ENCODE data around the gene TMEM92. TPM values are rescaled to one million over a fixed set of nuclear protein-coding genes. Genes with fewer than 3 reads are reported as not detected.
"Not testable (repeated sequence)": the region's sequence is repeated elsewhere in the genome, so short reads cannot be mapped to it uniquely, and the experiment has no call there.

The TMEM92 gene
- total RNA-seq, 1 donor from 2014 or later: 1.6 TPM

GRCh38 chr17:50265690-50266315, 8.5 kb upstream of the TMEM92 start:
- intact Hi-C loops (cut with micrococcal nuclease): no loop called here
- Mint-ChIP-seq H3K4me1 (ENCODE audit: low read depth) (peaks cover 6% of the 10 kb centered on the region), H3K9me3 (no peaks in the 10 kb centered on the region), H3K4me3 (ENCODE audit: low read depth) (no peak overlapping the region), H3K27me3 (ENCODE audit: low read depth) (peaks cover 5% of the 10 kb centered on the region), H3K36me3 (ENCODE audit: low read depth) (no peaks in the 10 kb centered on the region), H3K27ac (no peak overlapping the region)
- no peak for DNase-seq (ENCODE audit: low spot score)

- Mint-ChIP-seq H3K27me3 (ENCODE audit: low read depth) (peaks cover 5% of the 10 kb centered on the region), H3K36me3 (ENCODE audit: low read depth) (no peaks in the 10 kb centered on the region), H3K27ac (no peak overlapping the region), H3K4me3 (ENCODE audit: low read depth) (no peak overlapping the region), H3K9me3 (no peaks in the 10 kb centered on the region), H3K4me1 (ENCODE audit: low read depth) (peaks cover 6% of the 10 kb centered on the region)
- no peak for DNase-seq (ENCODE audit: low spot score)
- intact Hi-C loops (cut with micrococcal nuclease): no loop called here
Measured at GRCh38 chr17:50266384-50267073, 7.7 kb upstream of the TMEM92 start.

- intact Hi-C loops (cut with micrococcal nuclease): no loop called here
- DNase-seq (ENCODE audit: low spot score): no peak
- Mint-ChIP-seq H3K27me3 (ENCODE audit: low read depth) (peaks cover 4% of the 10 kb centered on the region), H3K9me3 (no peaks in the 10 kb centered on the region), H3K27ac (no peak overlapping the region), H3K4me3 (ENCODE audit: low read depth) (no peak overlapping the region), H3K36me3 (ENCODE audit: low read depth) (no peaks in the 10 kb centered on the region), H3K4me1 (ENCODE audit: low read depth) (peaks cover 8% of the 10 kb centered on the region)
Measured at GRCh38 chr17:50267074-50267841, 7.0 kb upstream of the TMEM92 start.

- intact Hi-C loops (cut with micrococcal nuclease): no loop called here
- Mint-ChIP-seq H3K27ac (no peak overlapping the region), H3K27me3 (ENCODE audit: low read depth) (peaks cover 2% of the 10 kb centered on the region), H3K36me3 (ENCODE audit: low read depth) (no peaks in the 10 kb centered on the region), H3K4me1 (ENCODE audit: low read depth) (peaks cover 14% of the 10 kb centered on the region), H3K4me3 (ENCODE audit: low read depth) (no peak overlapping the region), H3K9me3 (no peaks in the 10 kb centered on the region)
- no peak for DNase-seq (ENCODE audit: low spot score)
Measured at GRCh38 chr17:50268026-50268425, 6.2 kb upstream of the TMEM92 start.

GRCh38 chr17:50268743-50269275, 5.5 kb upstream of the TMEM92 start:
- Mint-ChIP-seq H3K4me3 (ENCODE audit: low read depth) (no peak overlapping the region), H3K4me1 (ENCODE audit: low read depth) (peaks cover 14% of the 10 kb centered on the region), H3K27me3 (ENCODE audit: low read depth) (peaks cover 2% of the 10 kb centered on the region), H3K9me3 (no peaks in the 10 kb centered on the region), H3K27ac (no peak overlapping the region), H3K36me3 (ENCODE audit: low read depth) (no peaks in the 10 kb centered on the region)
- intact Hi-C loops (cut with micrococcal nuclease): no loop called here
- no peak for DNase-seq (ENCODE audit: low spot score)

- H3K27ac Mint-ChIP-seq: no peak overlapping the region
- intact Hi-C loops (cut with micrococcal nuclease): loop anchor here (1.0 kb wide), 1 partner anchor 69 kb away; no protein-coding TSS in a partner anchor
- H3K4me3 Mint-ChIP-seq (ENCODE audit: low read depth): no peak overlapping the region
- H3K4me1 Mint-ChIP-seq (ENCODE audit: low read depth): peaks cover 19% of the 10 kb centered on the region
- no peaks in the 10 kb centered on the region for H3K36me3 Mint-ChIP-seq (ENCODE audit: low read depth)
- no peaks in the 10 kb centered on the region for H3K9me3 Mint-ChIP-seq
- H3K27me3 Mint-ChIP-seq (ENCODE audit: low read depth): peaks cover 2% of the 10 kb centered on the region
- peak; percentile 58 for DNase-seq (ENCODE audit: low spot score)
Measured at GRCh38 chr17:50269477-50270434, 4.5 kb upstream of the TMEM92 start.

- no peak overlapping the region for H3K4me3 Mint-ChIP-seq (ENCODE audit: low read depth)
- no peak for DNase-seq (ENCODE audit: low spot score)
- H3K9me3 Mint-ChIP-seq: no peaks in the 10 kb centered on the region
- no peak overlapping the region for H3K27ac Mint-ChIP-seq
- intact Hi-C loops (cut with micrococcal nuclease): loop anchor here (1.0 kb wide), 1 partner anchor 70 kb away; no protein-coding TSS in a partner anchor
- no peaks in the 10 kb centered on the region for H3K36me3 Mint-ChIP-seq (ENCODE audit: low read depth)
- peaks cover 23% of the 10 kb centered on the region for H3K4me1 Mint-ChIP-seq (ENCODE audit: low read depth)
- peaks cover 2% of the 10 kb centered on the region for H3K27me3 Mint-ChIP-seq (ENCODE audit: low read depth)
Measured at GRCh38 chr17:50270435-50271362, 3.6 kb upstream of the TMEM92 start.

GRCh38 chr17:50271363-50271750, 2.9 kb upstream of the TMEM92 start:
- H3K27me3 Mint-ChIP-seq (ENCODE audit: low read depth); H3K4me3 Mint-ChIP-seq (ENCODE audit: low read depth); H3K27ac Mint-ChIP-seq; DNase-seq (ENCODE audit: low spot score); intact Hi-C loops (cut with micrococcal nuclease); H3K9me3 Mint-ChIP-seq; H3K36me3 Mint-ChIP-seq (ENCODE audit: low read depth): not testable (repeated sequence)
- H3K4me1 Mint-ChIP-seq (ENCODE audit: low read depth): peaks cover 23% of the 10 kb centered on the region

GRCh38 chr17:50272246-50272645, 2.0 kb upstream of the TMEM92 start:
- H3K27me3 Mint-ChIP-seq (ENCODE audit: low read depth): no peaks in the 10 kb centered on the region
- H3K27ac Mint-ChIP-seq: peak overlapping the region; percentile 71
- no peaks in the 10 kb centered on the region for H3K9me3 Mint-ChIP-seq
- no peaks in the 10 kb centered on the region for H3K36me3 Mint-ChIP-seq (ENCODE audit: low read depth)
- H3K4me1 Mint-ChIP-seq (ENCODE audit: low read depth): peaks cover 26% of the 10 kb centered on the region
- intact Hi-C loops (cut with micrococcal nuclease): no loop called here
- no peak for DNase-seq (ENCODE audit: low spot score)
- H3K4me3 Mint-ChIP-seq (ENCODE audit: low read depth): peak overlapping the region; percentile 78

- intact Hi-C loops (cut with micrococcal nuclease): loop anchor here (1.0 kb wide), 1 partner anchor 24 kb away; no protein-coding TSS in a partner anchor
- H3K9me3 Mint-ChIP-seq: no peaks in the 10 kb centered on the region
- peak; percentile 55 for DNase-seq (ENCODE audit: low spot score)
- peak overlapping the region; percentile 78 for H3K4me3 Mint-ChIP-seq (ENCODE audit: low read depth)
- H3K36me3 Mint-ChIP-seq (ENCODE audit: low read depth): no peaks in the 10 kb centered on the region
- no peaks in the 10 kb centered on the region for H3K27me3 Mint-ChIP-seq (ENCODE audit: low read depth)
- peaks cover 24% of the 10 kb centered on the region for H3K4me1 Mint-ChIP-seq (ENCODE audit: low read depth)
- peak overlapping the region; percentile 71 for H3K27ac Mint-ChIP-seq
Measured at GRCh38 chr17:50272711-50273653, 1.3 kb upstream of the TMEM92 start.
